K562 (cell line): ENCODE data around the gene PPP1R3G. TPM values are rescaled to one million over a fixed set of nuclear protein-coding genes. Genes with fewer than 3 reads are reported as not detected.

Experiments
- ARID1B ChIP-seq: fragments of 450-650 bp; IDR thresholded peaks from 2 replicates; pipeline ENCODE4 v1.6.1; 2016; ENCODE audit warnings: antibody characterized with exemption, mild to moderate bottlenecking, inconsistent platforms
- CC2D1A ChIP-seq: fragments of 450-650 bp; IDR thresholded peaks from 2 replicates; pipeline ENCODE4 v1.6.1; 2017; ENCODE audit warnings: mild to moderate bottlenecking
- CCNT2 ChIP-seq: IDR thresholded peaks from 2 replicates; pipeline ENCODE4 v1.6.1; 2011; ENCODE audit warnings: borderline replicate concordance, low read depth, mild to moderate bottlenecking, moderate library complexity, mixed read lengths, low read length; ENCODE audit not compliant: insufficient read length; ENCODE audit errors: extremely low read depth
- DDX20 ChIP-seq: fragments of 450-650 bp; IDR thresholded peaks from 2 replicates; pipeline ENCODE4 v1.6.1; 2016; ENCODE audit warnings: missing genetic modification characterization, low read depth, mild to moderate bottlenecking, missing compliant biosample characterization, moderate library complexity
- ETV5 ChIP-seq: sonication (generic); formaldehyde crosslinking; IDR thresholded peaks from 2 replicates; pipeline ENCODE4 v1.4.0; 2020; ENCODE audit warnings: low read depth, mild to moderate bottlenecking, missing genetic modification reagents
- FOSL1 ChIP-seq: fragments of 200-800 bp; sonication (Bioruptor generic); conservative IDR thresholded peaks from 2 replicates; pipeline ENCODE4 v1.6.1; 2016; ENCODE audit warnings: missing genetic modification characterization, missing compliant biosample characterization
- GATAD2B ChIP-seq: fragments of 450-650 bp; IDR thresholded peaks from 2 replicates; pipeline ENCODE4 v1.6.1; 2017; ENCODE audit warnings: mild to moderate bottlenecking, borderline replicate concordance
- PHF20 ChIP-seq: fragments of 450-650 bp; IDR thresholded peaks from 2 replicates; pipeline ENCODE4 v1.6.1; 2018; ENCODE audit not compliant: partially characterized antibody
- RAD51 ChIP-seq: fragments of 450-650 bp; IDR thresholded peaks from 2 replicates; pipeline ENCODE4 v1.7.1; 2016; ENCODE audit warnings: low read depth, mild to moderate bottlenecking, borderline replicate concordance
- SAP30 ChIP-seq: fragments of 200-600 bp; sonication (generic); IDR thresholded peaks from 2 replicates; pipeline ENCODE4 v1.6.1; 2012; ENCODE audit warnings: borderline replicate concordance, low read depth, mild to moderate bottlenecking, moderate library complexity, low read length, control low read depth, inconsistent platforms; ENCODE audit not compliant: insufficient read depth, poor library complexity, severe bottlenecking
- SMAD3 ChIP-seq: fragments of 450-650 bp; formaldehyde crosslinking; conservative IDR thresholded peaks from 2 replicates; pipeline ENCODE4 v1.4.0; 2020; ENCODE audit warnings: mild to moderate bottlenecking
- TEAD2 ChIP-seq: fragments of 450-650 bp; IDR thresholded peaks from 2 replicates; pipeline ENCODE4 v1.6.1; 2016; ENCODE audit warnings: missing genetic modification characterization, control low read depth, missing compliant biosample characterization
- ZBTB17 ChIP-seq: fragments of 450-650 bp; formaldehyde crosslinking; IDR thresholded peaks from 2 replicates; pipeline ENCODE4 v1.4.0; 2020; ENCODE audit warnings: mild to moderate bottlenecking
- ZKSCAN3 ChIP-seq: fragments of 250-450 bp; sonication (Bioruptor Pico); IDR thresholded peaks from 2 replicates; pipeline ENCODE4 v1.4.0; 2020
- ZNF146 ChIP-seq: IDR thresholded peaks from one replicate; pipeline ENCODE4 v1.6.1; 2018; ENCODE audit warnings: missing compliant biosample characterization; ENCODE audit not compliant: unreplicated experiment
- polyA plus RNA-seq, 8 experiments: library from polyadenylated mRNA; depleted of rRNA in 4 of 8; stranded (reverse) in 5 of 8; unstranded in 3 of 8; fragments of >200 nt; fragmentation: Nextera tagmentation in 2 of 8; fragmentation: Illumina TruSeq in 1 of 8; extraction: Ambion mirVana in 2 of 8; extraction: Trizol in 1 of 8; gene quantifications; 2 replicates each; pipeline versions ENCODE4 v1.2.1 to v1.2.3, GENCODE V29; 2011 to 2014; ENCODE audit warnings: inconsistent platforms in 1 of 8, missing spikeins in 1 of 8
- total RNA-seq, 7 experiments: library from RNA; depleted of rRNA in 6 of 7; stranded (reverse); fragments of >200 nt in 6 of 7; fragmentation: Illumina TruSeq in 2 of 7; extraction: Trizol in 2 of 7; gene quantifications; 2 replicates each; pipeline versions ENCODE4 v1.2.1 to v1.2.3, GENCODE V29; 2011 to 2021; ENCODE audit warnings: low replicate concordance in 1 of 7
- TF ChIP-seq, protein P1 (sequence below): fragments of 150-350 bp; IDR thresholded peaks from 2 replicates; pipeline ENCODE4 v1.6.1; 2014; ENCODE audit warnings: low read depth, mild to moderate bottlenecking, low read length, borderline replicate concordance
- TF ChIP-seq, protein P2 (sequence below): fragments of 250-450 bp; sonication (Bioruptor Pico); IDR thresholded peaks from 2 replicates; pipeline ENCODE4 v1.8.0; 2021; ENCODE audit warnings: moderate library complexity, mild to moderate bottlenecking, inconsistent platforms
- TF ChIP-seq, protein P3 (sequence below): fragments of 450-650 bp; formaldehyde crosslinking; IDR thresholded peaks from 2 replicates; pipeline ENCODE4 v1.4.0; 2020; ENCODE audit warnings: mild to moderate bottlenecking, mixed read lengths
- TF ChIP-seq, protein P4 (sequence below), 2 experiments: IDR thresholded peaks in 1 of 2; conservative IDR thresholded peaks in 1 of 2; 2 replicates each; pipeline ENCODE4 v1.6.1; 2016; ENCODE audit warnings: low read depth in 2 of 2, mild to moderate bottlenecking in 1 of 2, missing compliant biosample characterization in 1 of 2, missing genetic modification characterization in 1 of 2, moderate library complexity in 1 of 2

PPP1R3G gene
- total and polyA plus RNA-seq, 9 of the 15 experiments (the other 6 are each of a cell fraction or from before 2014, with no cell fraction given), result 0.01 to 0.13 (median 0.01) TPM; not detected in 4

DNA sequence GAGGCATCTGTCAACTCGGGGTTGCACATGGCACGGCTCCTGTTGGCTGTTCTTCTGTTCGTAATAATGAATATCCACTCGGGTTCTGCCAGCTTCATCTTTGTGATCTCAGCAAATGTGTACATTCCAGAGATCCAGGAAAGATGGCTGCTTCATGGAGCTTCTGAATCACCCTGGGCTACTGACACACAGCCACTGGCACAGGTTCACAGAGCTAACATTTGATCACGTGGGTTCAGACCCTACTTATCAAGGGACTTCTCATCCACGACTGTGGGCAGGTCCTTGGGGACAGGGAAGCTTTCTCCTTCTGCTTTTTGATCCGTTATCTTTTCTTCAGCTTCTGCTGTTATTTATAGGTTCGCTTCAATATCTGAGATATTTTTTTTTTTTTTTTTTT is 18.1 kb downstream of the PPP1R3G start (continued):
- TF ChIP-seq SAP30 (no peak), SMAD3 (CRISPR knock-in tag) (no peak), GATAD2B (no peak), ARID1B (no peak), RAD51 (peak; percentile 59), DDX20 (no peak), PHF20 (no peak), CCNT2 (no peak), CC2D1A (no peak), ZBTB17 (CRISPR knock-in tag) (no peak), FOSL1 (peak; percentile 28; the same call in 1 of the 2 replicates), ZKSCAN3 (CRISPR knock-in tag) (no peak), ZNF146 (no peak), TEAD2 (tag) (no peak), ETV5 (CRISPR knock-in tag) (no peak)
- TF ChIP-seq, protein P1, sequence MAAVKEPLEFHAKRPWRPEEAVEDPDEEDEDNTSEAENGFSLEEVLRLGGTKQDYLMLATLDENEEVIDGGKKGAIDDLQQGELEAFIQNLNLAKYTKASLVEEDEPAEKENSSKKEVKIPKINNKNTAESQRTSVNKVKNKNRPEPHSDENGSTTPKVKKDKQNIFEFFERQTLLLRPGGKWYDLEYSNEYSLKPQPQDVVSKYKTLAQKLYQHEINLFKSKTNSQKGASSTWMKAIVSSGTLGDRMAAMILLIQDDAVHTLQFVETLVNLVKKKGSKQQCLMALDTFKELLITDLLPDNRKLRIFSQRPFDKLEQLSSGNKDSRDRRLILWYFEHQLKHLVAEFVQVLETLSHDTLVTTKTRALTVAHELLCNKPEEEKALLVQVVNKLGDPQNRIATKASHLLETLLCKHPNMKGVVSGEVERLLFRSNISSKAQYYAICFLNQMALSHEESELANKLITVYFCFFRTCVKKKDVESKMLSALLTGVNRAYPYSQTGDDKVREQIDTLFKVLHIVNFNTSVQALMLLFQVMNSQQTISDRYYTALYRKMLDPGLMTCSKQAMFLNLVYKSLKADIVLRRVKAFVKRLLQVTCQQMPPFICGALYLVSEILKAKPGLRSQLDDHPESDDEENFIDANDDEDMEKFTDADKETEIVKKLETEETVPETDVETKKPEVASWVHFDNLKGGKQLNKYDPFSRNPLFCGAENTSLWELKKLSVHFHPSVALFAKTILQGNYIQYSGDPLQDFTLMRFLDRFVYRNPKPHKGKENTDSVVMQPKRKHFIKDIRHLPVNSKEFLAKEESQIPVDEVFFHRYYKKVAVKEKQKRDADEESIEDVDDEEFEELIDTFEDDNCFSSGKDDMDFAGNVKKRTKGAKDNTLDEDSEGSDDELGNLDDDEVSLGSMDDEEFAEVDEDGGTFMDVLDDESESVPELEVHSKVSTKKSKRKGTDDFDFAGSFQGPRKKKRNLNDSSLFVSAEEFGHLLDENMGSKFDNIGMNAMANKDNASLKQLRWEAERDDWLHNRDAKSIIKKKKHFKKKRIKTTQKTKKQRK, result no peak
- TF ChIP-seq, protein P2, sequence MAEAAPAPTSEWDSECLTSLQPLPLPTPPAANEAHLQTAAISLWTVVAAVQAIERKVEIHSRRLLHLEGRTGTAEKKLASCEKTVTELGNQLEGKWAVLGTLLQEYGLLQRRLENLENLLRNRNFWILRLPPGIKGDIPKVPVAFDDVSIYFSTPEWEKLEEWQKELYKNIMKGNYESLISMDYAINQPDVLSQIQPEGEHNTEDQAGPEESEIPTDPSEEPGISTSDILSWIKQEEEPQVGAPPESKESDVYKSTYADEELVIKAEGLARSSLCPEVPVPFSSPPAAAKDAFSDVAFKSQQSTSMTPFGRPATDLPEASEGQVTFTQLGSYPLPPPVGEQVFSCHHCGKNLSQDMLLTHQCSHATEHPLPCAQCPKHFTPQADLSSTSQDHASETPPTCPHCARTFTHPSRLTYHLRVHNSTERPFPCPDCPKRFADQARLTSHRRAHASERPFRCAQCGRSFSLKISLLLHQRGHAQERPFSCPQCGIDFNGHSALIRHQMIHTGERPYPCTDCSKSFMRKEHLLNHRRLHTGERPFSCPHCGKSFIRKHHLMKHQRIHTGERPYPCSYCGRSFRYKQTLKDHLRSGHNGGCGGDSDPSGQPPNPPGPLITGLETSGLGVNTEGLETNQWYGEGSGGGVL (CRISPR knock-in tag), result no peak
- TF ChIP-seq, protein P3, sequence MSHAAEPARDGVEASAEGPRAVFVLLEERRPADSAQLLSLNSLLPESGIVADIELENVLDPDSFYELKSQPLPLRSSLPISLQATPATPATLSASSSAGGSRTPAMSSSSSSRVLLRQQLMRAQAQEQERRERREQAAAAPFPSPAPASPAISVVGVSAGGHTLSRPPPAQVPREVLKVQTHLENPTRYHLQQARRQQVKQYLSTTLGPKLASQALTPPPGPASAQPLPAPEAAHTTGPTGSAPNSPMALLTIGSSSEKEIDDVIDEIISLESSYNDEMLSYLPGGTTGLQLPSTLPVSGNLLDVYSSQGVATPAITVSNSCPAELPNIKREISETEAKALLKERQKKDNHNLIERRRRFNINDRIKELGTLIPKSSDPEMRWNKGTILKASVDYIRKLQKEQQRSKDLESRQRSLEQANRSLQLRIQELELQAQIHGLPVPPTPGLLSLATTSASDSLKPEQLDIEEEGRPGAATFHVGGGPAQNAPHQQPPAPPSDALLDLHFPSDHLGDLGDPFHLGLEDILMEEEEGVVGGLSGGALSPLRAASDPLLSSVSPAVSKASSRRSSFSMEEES (CRISPR knock-in tag), result peak; percentile 70
- TF ChIP-seq, protein P4, sequence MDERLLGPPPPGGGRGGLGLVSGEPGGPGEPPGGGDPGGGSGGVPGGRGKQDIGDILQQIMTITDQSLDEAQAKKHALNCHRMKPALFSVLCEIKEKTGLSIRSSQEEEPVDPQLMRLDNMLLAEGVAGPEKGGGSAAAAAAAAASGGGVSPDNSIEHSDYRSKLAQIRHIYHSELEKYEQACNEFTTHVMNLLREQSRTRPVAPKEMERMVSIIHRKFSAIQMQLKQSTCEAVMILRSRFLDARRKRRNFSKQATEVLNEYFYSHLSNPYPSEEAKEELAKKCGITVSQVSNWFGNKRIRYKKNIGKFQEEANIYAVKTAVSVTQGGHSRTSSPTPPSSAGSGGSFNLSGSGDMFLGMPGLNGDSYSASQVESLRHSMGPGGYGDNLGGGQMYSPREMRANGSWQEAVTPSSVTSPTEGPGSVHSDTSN (CRISPR knock-in tag; IDR thresholded peaks at IDR 0.05; ENCODE audit: low read depth), result no peak
- TF ChIP-seq, protein P4 (tag; conservative IDR thresholded peaks at IDR 0.05; ENCODE audit: low read depth), result no peak
